ENCODE results near the gene CCSER1.

GRCh38 chr4:90857081-90857820 lies 730.1 kb downstream of the CCSER1 start:
- TF ChIP-seq CTCF (IDR thresholded peaks at IDR 0.05; ENCODE audit: low read depth, low read length, missing input control) (no peak), TAF1 (conservative IDR thresholded peaks at IDR 0.05) (no peak), ZBTB33 (IDR thresholded peaks at IDR 0.05) (no peak), SP1 (IDR thresholded peaks at IDR 0.05) (no peak), JUND (IDR thresholded peaks at IDR 0.05) (no peak), ATF3 (IDR thresholded peaks at IDR 0.05) (no peak), REST (IDR thresholded peaks at IDR 0.05) (no peak), YY1 (IDR thresholded peaks at IDR 0.05) (no peak), GABPA (IDR thresholded peaks at IDR 0.05 in 1 of 2, conservative IDR thresholded peaks at IDR 0.05 in 1 of 2) (no peak), EGR1 (IDR thresholded peaks at IDR 0.05; ENCODE audit: low read depth in 2 of 2) (no peak), RAD21 (IDR thresholded peaks at IDR 0.05) (no peak), RXRA (IDR thresholded peaks at IDR 0.05) (no peak), MAX (IDR thresholded peaks at IDR 0.05) (no peak)

All from liver (tissue), 3 donors.